Dermis microvascular lymphatic vessel endothelial cell (primary cell): ENCODE measurements around the gene BEND7. TPM values are rescaled to one million over a fixed set of nuclear protein-coding genes. Genes with fewer than 3 reads are reported as not detected.
"Not testable (repeated sequence)": the region's sequence is repeated elsewhere in the genome, so short reads cannot be mapped to it uniquely, and the experiment has no call there.

Experiments
- DNase-seq, 2 donors: peaks; one replicate each; pipeline versions ENCODE4 v3.0.0 to v3.0.0-alpha.2; 2010; ENCODE audit warnings: low read depth in 2 of 2
- total RNA-seq: library from RNA; depleted of rRNA; stranded (reverse); fragments of >200 nt; gene quantifications from 2 replicates; pipeline ENCODE4 v1.2.1, GENCODE V29; 2014

Gene BEND7
- total RNA-seq, result 4.9 and 8.5 TPM in 2 replicates

GRCh38 chr10:13528875-13529713 is at the start of gene BEND7:
TSS of gene BEND7 (minus strand) at chr10:13529014. CDS start at chr10:13528533, 481 bp downstream.
- peak in 1 of 2 donors; percentile 60 for DNase-seq

- no peak for DNase-seq
Measured at GRCh38 chr10:13573960-13574359, 45.1 kb upstream of the BEND7 start.

GRCh38 chr10:13571541-13571940 is 42.7 kb upstream of the BEND7 start:
- no peak for DNase-seq

GRCh38 chr10:13567030-13567429 is 38.2 kb upstream of the BEND7 start:
- DNase-seq, result no peak

GRCh38 chr10:13564576-13564975 is 35.8 kb upstream of the BEND7 start:
- no peak for DNase-seq

- DNase-seq, result no peak
Measured at GRCh38 chr10:13563481-13564445, 34.9 kb upstream of the BEND7 start.

GRCh38 chr10:13560597-13560996 is 31.8 kb upstream of the BEND7 start:
- no peak for DNase-seq

GRCh38 chr10:13559124-13559700 is 30.4 kb upstream of the BEND7 start:
- no peak for DNase-seq

- no peak for DNase-seq
Measured at GRCh38 chr10:13555884-13556510, 27.2 kb upstream of the BEND7 start.

- DNase-seq, result no peak
Measured at GRCh38 chr10:13550802-13551201, 22.0 kb upstream of the BEND7 start.

GRCh38 chr10:13542533-13542932 is 13.7 kb upstream of the BEND7 start:
- no peak for DNase-seq

GRCh38 chr10:13537985-13538384 is 9.2 kb upstream of the BEND7 start:
- not testable (repeated sequence) for DNase-seq

- DNase-seq, result peak; percentile 28 to 72
Measured at GRCh38 chr10:13536674-13537366, 8.0 kb upstream of the BEND7 start.

- DNase-seq, result no peak
Measured at GRCh38 chr10:13535346-13535745, 6.5 kb upstream of the BEND7 start.

- DNase-seq, result no peak
Measured at GRCh38 chr10:13529714-13529973, 830 bp upstream of the BEND7 start.

GRCh38 chr10:13528123-13528874 is 515 bp downstream of the BEND7 start:
- peak in 1 of 2 donors; percentile 22 for DNase-seq

GRCh38 chr10:13527864-13528122 is 1.0 kb downstream of the BEND7 start:
- DNase-seq, result no peak

GRCh38 chr10:13526948-13527863 is 1.6 kb downstream of the BEND7 start:
- peak in 1 of 2 donors; percentile 72 for DNase-seq

GRCh38 chr10:13525663-13526062 is 3.2 kb downstream of the BEND7 start:
- no peak for DNase-seq
